IMR-90 (cell line): ENCODE measurements around the gene PRKAR2A. TPM values are rescaled to one million over a fixed set of nuclear protein-coding genes. Genes with fewer than 3 reads are reported as not detected.

Source experiments
- ATAC-seq: fragments of 200-7000 bp; cut with Tn5 transposase; 2 replicates; pipeline ENCODE4 v1.9.1; 2020; ENCODE audit warnings: low read depth, mild to moderate bottlenecking, moderate library complexity
- BruUV-seq: library from RNA; stranded (reverse); fragments of 400-500 nt; replicated peaks from 2 replicates; lab custom pipeline; 2021; lab: Mats Ljungman, UMichigan
- CTCF ChIA-PET: fragments of 300-600 bp; formaldehyde crosslinking; extraction: SDS; loops from one replicate; lab custom pipeline; 2021; ENCODE audit warnings: antibody characterized with exemption; lab: Yijun Ruan, JAX
- POLR2A ChIA-PET: fragments of 300-600 bp; sonication (Branson Sonifier 250); formaldehyde crosslinking; loops from one replicate; lab custom pipeline; 2022; ENCODE audit warnings: antibody characterized with exemption; ENCODE audit not compliant: unreplicated experiment; lab: Charles Lee
- DNase-seq: peaks from one replicate; pipeline ENCODE4 v3.0.0; 2013
- H2AFZ ChIP-seq: replicated peaks from 2 replicates; pipeline ENCODE3; 2013; ENCODE audit warnings: low read length, mild to moderate bottlenecking; ENCODE audit not compliant: poor library complexity
- H2AK5ac ChIP-seq: 2 replicates; pipeline ENCODE4 v1.6.1; 2013; ENCODE audit warnings: low read depth, low read length, inconsistent platforms
- H2AK9ac ChIP-seq: replicated peaks from 2 replicates; pipeline ENCODE3; 2013; ENCODE audit warnings: mild to moderate bottlenecking, low read depth, low read length, moderate library complexity; ENCODE audit not compliant: poor library complexity
- H2BK120ac ChIP-seq: 2 replicates; pipeline ENCODE4 v1.6.1; 2013; ENCODE audit warnings: low read depth, low read length, inconsistent platforms
- H2BK15ac ChIP-seq: 3 replicates; pipeline ENCODE4 v1.6.1; 2013; ENCODE audit warnings: low read depth, low read length, inconsistent platforms
- H2BK20ac ChIP-seq: 2 replicates; pipeline ENCODE4 v1.6.1; 2013; ENCODE audit warnings: low read depth, mild to moderate bottlenecking, inconsistent platforms, low read length, moderate library complexity
- H2BK5ac ChIP-seq: 2 replicates; pipeline ENCODE4 v1.6.1; 2013; ENCODE audit warnings: mild to moderate bottlenecking, low read depth, low read length, inconsistent platforms; ENCODE audit not compliant: poor library complexity, severe bottlenecking
- H3K14ac ChIP-seq: replicated peaks from 2 replicates; pipeline ENCODE4 v1.6.1; 2013; ENCODE audit warnings: low read depth, low read length, inconsistent platforms
- H3K18ac ChIP-seq: 2 replicates; pipeline ENCODE4 v1.6.1; 2013; ENCODE audit warnings: low read depth, low read length, control low read depth
- H3K23ac ChIP-seq: 2 replicates; pipeline ENCODE4 v1.6.1; 2013; ENCODE audit warnings: low read depth, low read length, inconsistent platforms
- H3K27ac ChIP-seq: 2 replicates; pipeline ENCODE4 v1.5.1; 2013; ENCODE audit warnings: mild to moderate bottlenecking, control low read depth, low read length; ENCODE audit not compliant: insufficient read depth
- H3K27me3 ChIP-seq: 2 replicates; pipeline ENCODE4 v1.6.1; 2013; ENCODE audit warnings: low read length; ENCODE audit not compliant: control insufficient read depth, insufficient read depth
- H3K36me3 ChIP-seq: 2 replicates; pipeline ENCODE4 v1.6.1; 2013; ENCODE audit warnings: low read length, mixed read lengths; ENCODE audit not compliant: control insufficient read depth, insufficient read depth
- H3K4ac ChIP-seq: 2 replicates; pipeline ENCODE4 v1.6.1; 2013; ENCODE audit warnings: low read depth, low read length, inconsistent platforms
- H3K4me1 ChIP-seq: 2 replicates; pipeline ENCODE4 v1.6.1; 2013; ENCODE audit warnings: low read length, mixed read lengths; ENCODE audit not compliant: control insufficient read depth, insufficient read depth
- H3K4me2 ChIP-seq: 2 replicates; pipeline ENCODE4 v1.6.1; 2013; ENCODE audit warnings: low read depth, mild to moderate bottlenecking, control low read depth, low read length, moderate library complexity
- H3K4me3 ChIP-seq: 2 replicates; pipeline ENCODE4 v1.5.1; 2013; ENCODE audit warnings: low read depth, mild to moderate bottlenecking, control low read depth, low read length, moderate library complexity; ENCODE audit not compliant: insufficient read depth
- H3K56ac ChIP-seq: 2 replicates; pipeline ENCODE4 v1.6.1; 2013; ENCODE audit warnings: low read length, inconsistent platforms; ENCODE audit not compliant: insufficient read depth; ENCODE audit errors: extremely low read depth
- H3K79me1 ChIP-seq, 2 experiments: 2 replicates each; pipeline ENCODE4 v1.6.1; 2013; ENCODE audit warnings: low read length in 2 of 2, inconsistent platforms in 1 of 2, low read depth in 1 of 2
- H3K9ac ChIP-seq: 2 replicates; pipeline ENCODE4 v1.6.1; 2013; ENCODE audit warnings: low read depth, low read length, control low read depth
- H3K9me1 ChIP-seq: 2 replicates; pipeline ENCODE4 v1.6.1; 2013; ENCODE audit warnings: low read length, inconsistent platforms; ENCODE audit not compliant: insufficient read depth
- H3K9me3 ChIP-seq: 2 replicates; pipeline ENCODE4 v1.6.1; 2013; ENCODE audit warnings: low read length; ENCODE audit not compliant: control insufficient read depth, insufficient read depth
- H4K20me1 ChIP-seq: 2 replicates; pipeline ENCODE4 v1.6.1; 2013; ENCODE audit warnings: low read length, inconsistent platforms; ENCODE audit not compliant: insufficient read depth
- H4K5ac ChIP-seq: 2 replicates; pipeline ENCODE4 v1.6.1; 2013; ENCODE audit warnings: mild to moderate bottlenecking, low read depth, low read length, control low read depth
- H4K8ac ChIP-seq, 2 experiments: 2 replicates each; pipeline ENCODE4 v1.6.1; 2013; ENCODE audit warnings: low read depth in 2 of 2, low read length in 2 of 2, control low read depth in 1 of 2, inconsistent platforms in 1 of 2
- H4K91ac ChIP-seq: 2 replicates; pipeline ENCODE4 v1.6.1; 2013; ENCODE audit warnings: low read depth, low read length, inconsistent platforms; ENCODE audit not compliant: insufficient read depth
- CHD1 ChIP-seq: IDR thresholded peaks from 2 replicates; pipeline ENCODE4 v1.6.1; 2012; ENCODE audit warnings: low read depth, low read length, improper control_type of control experiment
- CTCF ChIP-seq: conservative IDR thresholded peaks from 2 replicates; pipeline ENCODE4 v1.5.1; 2012; ENCODE audit warnings: mild to moderate bottlenecking, low read depth, low read length, improper control_type of control experiment
- ELK1 ChIP-seq: fragments of 150-350 bp; IDR thresholded peaks from 2 replicates; pipeline ENCODE4 v1.6.1; 2016; ENCODE audit warnings: low read depth, mild to moderate bottlenecking, low read length, moderate library complexity, borderline replicate concordance
- FOS ChIP-seq: fragments of 150-350 bp; IDR thresholded peaks from 2 replicates; pipeline ENCODE4 v1.6.1; 2016; ENCODE audit warnings: low read depth, low read length
- MAZ ChIP-seq: IDR thresholded peaks from 2 replicates; pipeline ENCODE4 v1.6.1; 2012; ENCODE audit warnings: low read depth, mild to moderate bottlenecking, low read length, improper control_type of control experiment, moderate library complexity, borderline replicate concordance
- MXI1 ChIP-seq: IDR thresholded peaks from 2 replicates; pipeline ENCODE4 v1.6.1; 2012; ENCODE audit warnings: low read depth, mild to moderate bottlenecking, low read length, moderate library complexity, borderline replicate concordance
- NFE2L2 ChIP-seq: fragments of 150-350 bp; IDR thresholded peaks from 2 replicates; pipeline ENCODE4 v1.6.1; 2016; ENCODE audit warnings: low read depth, mild to moderate bottlenecking, low read length
- POLR2A ChIP-seq: IDR thresholded peaks from 2 replicates; pipeline ENCODE4 v1.6.1; 2012; ENCODE audit warnings: mild to moderate bottlenecking, low read depth, low read length
- RAD21 ChIP-seq: IDR thresholded peaks from 2 replicates; pipeline ENCODE4 v1.6.1; 2012; ENCODE audit warnings: low read length, improper control_type of control experiment
- RFX5 ChIP-seq: IDR thresholded peaks from 2 replicates; pipeline ENCODE4 v1.8.0; 2012; ENCODE audit warnings: low read depth, mild to moderate bottlenecking, low read length, moderate library complexity
- SMC3 ChIP-seq: fragments of 150-350 bp; IDR thresholded peaks from 2 replicates; pipeline ENCODE4 v1.6.1; 2016; ENCODE audit warnings: low read depth, mild to moderate bottlenecking, antibody characterized with exemption, low read length, moderate library complexity
- USF2 ChIP-seq: fragments of 150-350 bp; IDR thresholded peaks from 2 replicates; pipeline ENCODE4 v1.6.1; 2017; ENCODE audit warnings: mild to moderate bottlenecking, antibody characterized with exemption, low read length, low read depth
- WGBS, 2 experiments: methylation state at CpG; one replicate each; pipeline versions ENCODE4 v1.1.5 to v1.1.7; 2013; ENCODE audit warnings: missing lambda C conversion rate in 2 of 2; ENCODE audit not compliant: insufficient read length in 1 of 2; ENCODE audit errors: extremely low coverage in 2 of 2; 5-methylcytosine and 5-hydroxymethylcytosine counted together
- dilution Hi-C: fragments of 300-500 bp; cut with HindIII; formaldehyde crosslinking; loops from one replicate; pipeline ENCODE4 v1.14.3; 2018; ENCODE audit warnings: low sequenced_read_pairs; ENCODE audit not compliant: unreplicated experiment
- in situ Hi-C: fragments of 300-500 bp; cut with MboI; formaldehyde crosslinking; loops from 3 replicates; pipeline ENCODE4 v1.14.3; 2019; ENCODE audit warnings: low sequenced_read_pairs, inconsistent platforms, mixed read lengths
- intact Hi-C: fragments of 100-400 bp; cut with micrococcal nuclease; formaldehyde crosslinking; loops from 2 replicates; pipeline ENCODE4 v1.10.0; 2022
- polyA plus RNA-seq, 3 experiments: library from polyadenylated mRNA; depleted of rRNA; stranded (reverse); fragments of >200 nt; gene quantifications; 2 replicates each; pipeline ENCODE4 v1.2.3, GENCODE V29; 2012; ENCODE audit warnings: low replicate concordance in 1 of 3
- total RNA-seq: library from RNA; depleted of rRNA; stranded (reverse); fragments of >200 nt; gene quantifications from 2 replicates; pipeline ENCODE4 v1.2.3, GENCODE V29; 2012

PRKAR2A gene
- total and polyA plus RNA-seq, 2 of the 4 experiments (the other 2 are of a cell fraction): 11.3 to 48.2 TPM

- intact Hi-C loops: no loop called here
- H2BK20ac ChIP-seq: no peak overlapping the region
- no TSS peak for BruUV-seq
These were observed 10.5 kb downstream of the PRKAR2A start for GRCh38 chr3:48837163-48837562.

More at GRCh38 chr3:48837163-48837562, 10.5 kb downstream of the PRKAR2A start:
- H3K9me3 ChIP-seq: no peaks in the 10 kb centered on the region
- CTCF ChIA-PET: no interaction called here
- H3K9me1 ChIP-seq: no peaks in the 10 kb centered on the region
- H4K5ac ChIP-seq: no peak overlapping the region
- TF ChIP-seq RFX5 (no peak), ELK1 (no peak), RAD21 (no peak), SMC3 (no peak), NFE2L2 (no peak), CHD1 (no peak), POLR2A (no peak), CTCF (no peak), USF2 (no peak), MAZ (no peak), FOS (no peak), MXI1 (no peak)
- H2BK5ac ChIP-seq: no peak overlapping the region
- dilution Hi-C loops: no loop called here
- H2AK5ac ChIP-seq: no peak overlapping the region
- peaks cover 3% of the 10 kb centered on the region; the same call in 1 of the 2 replicates for H3K36me3 ChIP-seq
- DNase-seq (no peak), ATAC-seq (no peak)
- H2BK15ac ChIP-seq: no peak overlapping the region
- in situ Hi-C loops: no loop called here
- H3K9ac ChIP-seq: no peak overlapping the region
- H2BK120ac ChIP-seq: no peak overlapping the region
- H3K27me3 ChIP-seq: no peaks in the 10 kb centered on the region
- POLR2A ChIA-PET: no interaction called here
- H3K27ac ChIP-seq: no peak overlapping the region
- no peak overlapping the region for H3K18ac ChIP-seq
- H3K4ac ChIP-seq: no peak overlapping the region
- H2AK9ac ChIP-seq: no peak overlapping the region
- H4K91ac ChIP-seq: no peak overlapping the region
- WGBS, 2 experiments: no CpG with 5 or more reads among the region's 2 CpGs
- no peak overlapping the region for H3K4me3 ChIP-seq
- no peak overlapping the region for H3K4me2 ChIP-seq
- no peak overlapping the region for H3K23ac ChIP-seq
- H3K4me1 ChIP-seq: no peaks in the 10 kb centered on the region
- H3K14ac ChIP-seq: no peak overlapping the region
- H4K8ac ChIP-seq: no peak overlapping the region
- H4K20me1 ChIP-seq: peaks cover 5% of the 10 kb centered on the region
- no peak overlapping the region for H2AFZ ChIP-seq
- H3K79me1 ChIP-seq: peaks cover 18 to 44% of the 10 kb centered on the region in 2 experiments
- H3K56ac ChIP-seq: no peak overlapping the region
